Lung (tissue), 12 donors: Measurements from ENCODE around the gene IMPACT. TPM values are rescaled to one million over a fixed set of nuclear protein-coding genes. Genes with fewer than 3 reads are reported as not detected.

Experiments
- ATAC-seq: fragments of 200-7000 bp; cut with Tn5 transposase; one replicate; pipeline ENCODE4 v1.9.1; 2020; ENCODE audit warnings: moderate number of reproducible peaks; ENCODE audit not compliant: insufficient read depth, low FRiP score
- DNase-seq, 3 donors: peaks; one replicate each; pipeline ENCODE4 v3.0.0-alpha.2; 2013 to 2017
- H3K27ac ChIP-seq, 2 donors: one replicate each; pipeline ENCODE4 v1.5.1; 2013; ENCODE audit warnings: mild to moderate bottlenecking in 2 of 2, moderate library complexity in 2 of 2, control low read depth in 1 of 2, inconsistent platforms in 1 of 2, low read depth in 1 of 2, low read length in 1 of 2
- H3K27me3 ChIP-seq, 3 donors: one replicate each; pipeline ENCODE4 v1.5.1; 2013; ENCODE audit warnings: low read length in 2 of 3; ENCODE audit not compliant: control insufficient read depth in 3 of 3, insufficient read depth in 3 of 3
- H3K36me3 ChIP-seq, 4 donors: one replicate each; pipeline ENCODE4 v1.5.1; 2013; ENCODE audit warnings: low read length in 4 of 4, mild to moderate bottlenecking in 1 of 4, moderate library complexity in 1 of 4; ENCODE audit not compliant: control insufficient read depth in 4 of 4, insufficient read depth in 4 of 4
- H3K4me1 ChIP-seq, 5 donors: one replicate each; pipeline ENCODE4 v1.5.1; 2013; ENCODE audit warnings: low read length in 5 of 5, mild to moderate bottlenecking in 2 of 5, moderate library complexity in 1 of 5; ENCODE audit not compliant: control insufficient read depth in 5 of 5, insufficient read depth in 5 of 5
- H3K4me3 ChIP-seq: one replicate; pipeline ENCODE4 v1.5.1; 2013; ENCODE audit warnings: mild to moderate bottlenecking, control low read depth, moderate library complexity
- H3K9ac ChIP-seq, 2 donors: one replicate each; pipeline ENCODE4 v1.5.1; 2013; ENCODE audit warnings: low read length in 2 of 2, control low read depth in 1 of 2; ENCODE audit not compliant: insufficient read depth in 1 of 2
- H3K9me3 ChIP-seq, 4 donors: one replicate each; pipeline ENCODE4 v1.5.1; 2013; ENCODE audit warnings: low read length in 3 of 4, mild to moderate bottlenecking in 1 of 4, moderate library complexity in 1 of 4; ENCODE audit not compliant: control insufficient read depth in 4 of 4, insufficient read depth in 3 of 4
- whole genome bisulfite sequencing, 2 donors: extraction: QIAGEN DNeasy Blood & Tissue Kit; methylation state at CpG; one replicate each; pipeline ENCODE4 v1.1.7; 2013; 5-methylcytosine and 5-hydroxymethylcytosine counted together
- polyA plus RNA-seq, 2 donors: library from polyadenylated mRNA; stranded (reverse); fragments of 200-250 nt; gene quantifications; one replicate each; pipeline ENCODE4 v1.2.1, GENCODE V29; 2013
- total RNA-seq, 2 donors: library from RNA; depleted of rRNA in 1 of 2; stranded (reverse); fragments of >200 nt in 1 of 2; gene quantifications; one replicate each; pipeline ENCODE4 v1.2.1, GENCODE V29; 2014 to 2021
- TF ChIP-seq, protein P1 (sequence below): IDR thresholded peaks from 2 replicates; pipeline ENCODE4 v1.5.1; 2012; ENCODE audit warnings: mild to moderate bottlenecking; ENCODE audit errors: control extremely low read depth, extremely low read depth
- donor health status: control.
- donor health status: control.
- donor health status: Bipolar disorder and iron deficiency.
- donor health status: healthy.
- donor health status: DM: yes; HTN: yes; CAD: no.

The IMPACT gene
- total and polyA plus RNA-seq, 4 donors = 12.0 to 29.6 (median 25.0) TPM

DNA sequence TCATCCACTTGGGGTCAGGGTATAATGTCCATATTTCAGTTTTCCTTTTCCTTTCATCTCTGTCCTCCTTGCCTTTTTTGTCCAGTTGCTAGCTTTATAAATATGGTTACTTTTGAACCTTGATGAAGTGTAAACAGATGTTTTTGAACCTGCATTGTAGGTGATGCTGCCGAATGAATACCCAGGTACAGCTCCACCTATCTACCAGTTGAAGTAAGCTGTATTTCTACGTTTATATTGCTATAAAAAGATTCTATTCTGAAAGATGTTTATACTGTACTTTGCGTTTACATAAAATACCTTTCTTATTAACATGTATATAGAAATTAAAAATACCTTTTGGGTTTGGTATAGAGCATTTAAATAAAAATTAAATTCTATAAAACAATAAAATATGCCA is 2.2 kb downstream of the IMPACT start:
- TF ChIP-seq, protein P1, sequence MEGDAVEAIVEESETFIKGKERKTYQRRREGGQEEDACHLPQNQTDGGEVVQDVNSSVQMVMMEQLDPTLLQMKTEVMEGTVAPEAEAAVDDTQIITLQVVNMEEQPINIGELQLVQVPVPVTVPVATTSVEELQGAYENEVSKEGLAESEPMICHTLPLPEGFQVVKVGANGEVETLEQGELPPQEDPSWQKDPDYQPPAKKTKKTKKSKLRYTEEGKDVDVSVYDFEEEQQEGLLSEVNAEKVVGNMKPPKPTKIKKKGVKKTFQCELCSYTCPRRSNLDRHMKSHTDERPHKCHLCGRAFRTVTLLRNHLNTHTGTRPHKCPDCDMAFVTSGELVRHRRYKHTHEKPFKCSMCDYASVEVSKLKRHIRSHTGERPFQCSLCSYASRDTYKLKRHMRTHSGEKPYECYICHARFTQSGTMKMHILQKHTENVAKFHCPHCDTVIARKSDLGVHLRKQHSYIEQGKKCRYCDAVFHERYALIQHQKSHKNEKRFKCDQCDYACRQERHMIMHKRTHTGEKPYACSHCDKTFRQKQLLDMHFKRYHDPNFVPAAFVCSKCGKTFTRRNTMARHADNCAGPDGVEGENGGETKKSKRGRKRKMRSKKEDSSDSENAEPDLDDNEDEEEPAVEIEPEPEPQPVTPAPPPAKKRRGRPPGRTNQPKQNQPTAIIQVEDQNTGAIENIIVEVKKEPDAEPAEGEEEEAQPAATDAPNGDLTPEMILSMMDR = no peak
- H3K36me3 ChIP-seq = peaks cover 1 to 18% (median 9%) of the 10 kb centered on the region in 4 donors
- no peak for ATAC-seq
- DNase-seq = no peak
- H3K4me3 ChIP-seq = no peak overlapping the region
- no peaks in the 10 kb centered on the region for H3K9me3 ChIP-seq
- H3K9ac ChIP-seq = no peak overlapping the region
- 80 to 93% methylated on average over 3 of the region's 3 CpGs for WGBS, 2 donors
- H3K27me3 ChIP-seq = peaks cover 0 to 11% (median 4%) of the 10 kb centered on the region in 3 donors
- peaks cover 0 to 7% (median 5%) of the 10 kb centered on the region in 5 donors for H3K4me1 ChIP-seq
- H3K27ac ChIP-seq = no peak overlapping the region

DNA sequence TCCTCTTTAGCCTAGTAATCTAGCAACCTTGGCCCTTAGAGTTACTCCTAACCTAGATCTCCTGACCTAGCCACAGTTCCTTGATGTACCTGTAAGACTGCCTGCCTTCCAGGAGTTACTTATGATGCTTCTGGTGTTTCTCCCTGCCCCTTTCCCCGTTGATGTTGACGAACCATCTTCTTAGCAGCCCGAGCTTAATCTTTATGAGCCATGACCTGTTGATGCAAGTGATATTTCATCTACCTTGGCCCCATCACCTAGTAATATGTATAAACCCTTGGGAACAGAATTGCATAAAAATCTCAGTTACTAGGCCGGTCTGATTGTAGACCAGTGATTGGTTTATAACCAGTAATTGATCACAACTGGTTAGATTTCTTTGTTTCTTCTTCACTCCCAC is 2.7 kb downstream of the IMPACT start:
- no peak overlapping the region for H3K9ac ChIP-seq
- H3K9me3 ChIP-seq = no peaks in the 10 kb centered on the region
- H3K27me3 ChIP-seq = peaks cover 0 to 6% (median 4%) of the 10 kb centered on the region in 3 donors
- ATAC-seq (no peak), DNase-seq (no peak)
- peaks cover 0 to 7% (median 5%) of the 10 kb centered on the region in 5 donors for H3K4me1 ChIP-seq
- peaks cover 1 to 18% (median 10%) of the 10 kb centered on the region in 4 donors for H3K36me3 ChIP-seq
- TF ChIP-seq, protein P1 = no peak
- 96 to 97% methylated on average over 4 of the region's 4 CpGs for WGBS, 2 donors
- no peak overlapping the region for H3K27ac ChIP-seq
- no peak overlapping the region for H3K4me3 ChIP-seq

DNA sequence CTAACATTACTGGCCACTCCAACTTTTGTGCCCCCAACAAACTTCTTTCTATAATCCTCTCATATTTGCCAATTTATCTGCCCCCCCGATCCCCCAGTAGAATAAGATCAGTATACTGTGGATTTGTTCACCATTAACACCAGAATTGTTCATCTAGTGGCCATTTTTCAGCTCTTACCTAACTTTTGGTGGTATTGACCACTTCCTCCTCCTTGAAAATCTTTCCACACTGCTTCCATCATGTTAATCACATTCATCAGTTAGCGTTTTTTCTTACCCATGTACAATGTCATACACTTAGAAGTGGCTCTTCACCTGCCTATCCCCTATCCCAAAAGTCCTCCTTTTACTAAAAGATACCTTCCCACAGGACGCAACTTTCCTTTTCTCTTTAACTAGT is 6.1 kb downstream of the IMPACT start:
- H3K27me3 ChIP-seq = no peaks in the 10 kb centered on the region
- H3K4me3 ChIP-seq = no peak overlapping the region
- H3K4me1 ChIP-seq = peaks cover 0 to 4% (median under 1%) of the 10 kb centered on the region in 5 donors
- 65 to 89% methylated on average over 3 of the region's 3 CpGs for WGBS, 2 donors
- ATAC-seq = no peak
- no peak overlapping the region for H3K9ac ChIP-seq
- no peaks in the 10 kb centered on the region for H3K9me3 ChIP-seq
- H3K36me3 ChIP-seq = peaks cover 5 to 22% (median 12%) of the 10 kb centered on the region in 4 donors
- TF ChIP-seq, protein P1 = no peak
- no peak for DNase-seq
- H3K27ac ChIP-seq = no peak overlapping the region

DNA sequence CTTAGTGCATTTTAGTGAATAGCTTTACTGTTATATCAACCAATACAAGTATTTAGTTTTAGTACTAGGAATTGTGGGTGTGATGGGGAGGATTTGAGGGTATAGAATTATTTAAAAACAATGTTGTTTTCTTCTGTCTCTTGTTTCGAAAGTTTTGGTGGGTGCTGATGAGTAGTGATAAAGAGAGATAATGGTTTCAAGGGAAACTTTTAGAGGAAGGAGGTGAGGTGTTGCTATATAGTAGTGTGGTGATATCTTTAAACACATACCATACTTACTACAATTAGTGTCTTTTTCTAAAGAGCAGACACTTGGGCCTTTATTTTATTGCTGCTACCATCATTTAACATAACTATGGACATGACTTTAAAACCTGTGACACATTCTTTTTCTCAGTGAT is 10.5 kb downstream of the IMPACT start:
- ATAC-seq = no peak
- TF ChIP-seq, protein P1 = no peak
- Histone ChIP-seq H3K27ac (no peak overlapping the region), H3K9me3 (no peaks in the 10 kb centered on the region), H3K36me3 (peaks cover 0 to 20% (median 12%) of the 10 kb centered on the region in 4 donors), H3K9ac (no peak overlapping the region), H3K27me3 (no peaks in the 10 kb centered on the region), H3K4me3 (no peak overlapping the region), H3K4me1 (no peaks in the 10 kb centered on the region)
- no peak for DNase-seq
- 88 to 92% methylated on average over 1 of the region's 1 CpG for WGBS, 2 donors
